Hepatocyte (in vitro differentiated cells): ENCODE data around the gene CHTOP. TPM values are rescaled to one million over a fixed set of nuclear protein-coding genes. Genes with fewer than 3 reads are reported as not detected.
A peak's percentile ranks its signal among the peaks of the same experiment; 100 is the strongest.

Experiments used
- DNase-seq: peaks from one replicate; pipeline ENCODE4 v3.0.0-alpha.2; 2016; ENCODE audit warnings: low spot score
- H2AFZ ChIP-seq: fragments of 200-600 bp; sonication (generic); 2 replicates; pipeline ENCODE4 v1.6.0; 2016; ENCODE audit warnings: antibody characterized with exemption, mild to moderate bottlenecking
- H3K27ac ChIP-seq: fragments of 200-600 bp; sonication (generic); 2 replicates; pipeline ENCODE4 v1.5.1; 2016; ENCODE audit warnings: mild to moderate bottlenecking
- H3K27me3 ChIP-seq: fragments of 200-600 bp; sonication (generic); 2 replicates; pipeline ENCODE4 v1.6.1; 2016
- H3K36me3 ChIP-seq: fragments of 200-600 bp; sonication (generic); replicated peaks from 2 replicates; pipeline ENCODE4 v1.5.1; 2016; ENCODE audit warnings: low read depth; ENCODE audit not compliant: insufficient read depth
- H3K4me1 ChIP-seq: fragments of 200-600 bp; sonication (generic); 2 replicates; pipeline ENCODE4 v1.5.1; 2016; ENCODE audit warnings: mild to moderate bottlenecking, moderate library complexity; ENCODE audit not compliant: insufficient read depth
- H3K4me2 ChIP-seq: fragments of 200-600 bp; sonication (generic); 2 replicates; pipeline ENCODE4 v1.6.0; 2016
- H3K4me3 ChIP-seq: fragments of 200-600 bp; sonication (generic); 2 replicates; pipeline ENCODE4 v1.5.1; 2016; ENCODE audit warnings: mild to moderate bottlenecking
- H3K79me2 ChIP-seq: fragments of 200-600 bp; sonication (generic); 2 replicates; pipeline ENCODE4 v1.6.0; 2017; ENCODE audit warnings: mild to moderate bottlenecking
- H3K9me2 ChIP-seq: fragments of 200-600 bp; sonication (generic); replicated peaks from 2 replicates; pipeline ENCODE4 v1.6.0; 2017; ENCODE audit warnings: mild to moderate bottlenecking; ENCODE audit not compliant: insufficient read depth
- H3K9me3 ChIP-seq: fragments of 200-600 bp; sonication (generic); 2 replicates; pipeline ENCODE4 v1.5.1; 2016; ENCODE audit warnings: low read depth, mild to moderate bottlenecking
- H4K20me1 ChIP-seq: fragments of 200-600 bp; sonication (generic); 2 replicates; pipeline ENCODE4 v1.6.0; 2016; ENCODE audit warnings: mild to moderate bottlenecking; ENCODE audit not compliant: insufficient read depth, poor library complexity, severe bottlenecking
- CTCF ChIP-seq: fragments of 200-600 bp; sonication (generic); IDR thresholded peaks from 2 replicates; pipeline ENCODE4 v1.5.1; 2016; ENCODE audit warnings: antibody characterized with exemption, mild to moderate bottlenecking; ENCODE audit not compliant: poor library complexity
- EZH2 ChIP-seq: fragments of 200-600 bp; sonication (generic); IDR thresholded peaks from 2 replicates; pipeline ENCODE4 v1.6.1; 2016; ENCODE audit warnings: antibody characterized with exemption, mild to moderate bottlenecking, borderline replicate concordance
- EZH2phosphoT487 ChIP-seq: fragments of 200-600 bp; sonication (generic); IDR thresholded peaks from one replicate; pipeline ENCODE4 v1.6.1; 2018; ENCODE audit warnings: antibody characterized with exemption, mild to moderate bottlenecking, low read depth, moderate library complexity; ENCODE audit not compliant: unreplicated experiment, severe bottlenecking
- WGBS: methylation state at CpG from one replicate; pipeline ENCODE4 v1.1.6; 2016; ENCODE audit warnings: low lambda C conversion rate; ENCODE audit errors: missing lambda C conversion rate; 5-methylcytosine and 5-hydroxymethylcytosine counted together
- polyA plus RNA-seq: library from polyadenylated mRNA; unstranded; fragments of >200 nt; fragmentation: Nextera tagmentation; extraction: Ambion mirVana; gene quantifications from 2 replicates; pipeline ENCODE4 v1.2.1, GENCODE V29; 2016
- total RNA-seq: library from RNA; depleted of rRNA; stranded (reverse); fragments of >200 nt; gene quantifications from 2 replicates; pipeline ENCODE4 v1.2.3, GENCODE V29; 2014

The CHTOP gene
- total and polyA plus RNA-seq, 2 experiments from 2014 or later = 50.7 to 65.5 TPM

- H2AFZ ChIP-seq = no peak overlapping the region
- no peaks in the 10 kb centered on the region for H3K9me3 ChIP-seq
- H3K9me2 ChIP-seq = no peaks in the 10 kb centered on the region
- peaks cover 11% of the 10 kb centered on the region for H3K4me1 ChIP-seq
- 83% methylated on average over 6 of the region's 6 CpGs for WGBS
- DNase-seq = no peak
- no peak overlapping the region for H3K4me2 ChIP-seq
- no peak overlapping the region for H3K4me3 ChIP-seq
- H3K36me3 ChIP-seq = peaks cover 19% of the 10 kb centered on the region
- H3K79me2 ChIP-seq = peaks cover 74% of the 10 kb centered on the region
- H3K27me3 ChIP-seq = no peaks in the 10 kb centered on the region
- H3K27ac ChIP-seq = no peak overlapping the region
- H4K20me1 ChIP-seq = peaks cover 35% of the 10 kb centered on the region
- TF ChIP-seq CTCF (no peak), EZH2 (no peak), EZH2phosphoT487 (no peak)
These were observed 7.0 kb downstream of the CHTOP start for GRCh38 chr1:153640861-153641260.

- H4K20me1 ChIP-seq = peaks cover 25% of the 10 kb centered on the region
- H3K4me1 ChIP-seq = peaks cover 11% of the 10 kb centered on the region
- TF ChIP-seq CTCF (no peak), EZH2phosphoT487 (no peak), EZH2 (no peak)
These were observed 8.3 kb downstream of the CHTOP start for GRCh38 chr1:153642161-153642560.

GRCh38 chr1:153643100-153643499 lies 9.2 kb downstream of the CHTOP start:
- DNase-seq = no peak
- H3K4me1 ChIP-seq = peaks cover 11% of the 10 kb centered on the region
- H3K27me3 ChIP-seq = no peaks in the 10 kb centered on the region
- TF ChIP-seq EZH2 = no peak
- TF ChIP-seq EZH2phosphoT487 = no peak
- TF ChIP-seq CTCF = no peak
- H4K20me1 ChIP-seq = peaks cover 19% of the 10 kb centered on the region
- no peak overlapping the region for H2AFZ ChIP-seq
- WGBS = 89% methylated on average over 11 of the region's 11 CpGs
- H3K4me3 ChIP-seq = no peak overlapping the region
- no peaks in the 10 kb centered on the region for H3K9me3 ChIP-seq
- H3K36me3 ChIP-seq = peaks cover 19% of the 10 kb centered on the region
- H3K4me2 ChIP-seq = no peak overlapping the region
- H3K79me2 ChIP-seq = peaks cover 52% of the 10 kb centered on the region
- H3K9me2 ChIP-seq = no peaks in the 10 kb centered on the region
- H3K27ac ChIP-seq = no peak overlapping the region

More at GRCh38 chr1:153642161-153642560, 8.3 kb downstream of the CHTOP start:
- no peaks in the 10 kb centered on the region for H3K9me2 ChIP-seq
- DNase-seq = no peak
- H3K4me3 ChIP-seq = no peak overlapping the region
- H3K79me2 ChIP-seq = peaks cover 61% of the 10 kb centered on the region
- peaks cover 19% of the 10 kb centered on the region for H3K36me3 ChIP-seq
- H3K9me3 ChIP-seq = no peaks in the 10 kb centered on the region
- H2AFZ ChIP-seq = no peak overlapping the region
- no peaks in the 10 kb centered on the region for H3K27me3 ChIP-seq
- H3K4me2 ChIP-seq = no peak overlapping the region
- 92% methylated on average over 11 of the region's 11 CpGs for WGBS
- H3K27ac ChIP-seq = no peak overlapping the region

GRCh38 chr1:153643816-153644215 lies 9.9 kb downstream of the CHTOP start:
- Histone ChIP-seq H3K27ac (peak overlapping the region; percentile 39), H3K4me2 (no peak overlapping the region), H3K9me2 (no peaks in the 10 kb centered on the region), H4K20me1 (peaks cover 14% of the 10 kb centered on the region), H3K27me3 (no peaks in the 10 kb centered on the region), H2AFZ (no peak overlapping the region), H3K4me3 (no peak overlapping the region), H3K36me3 (peaks cover 19% of the 10 kb centered on the region), H3K79me2 (peaks cover 44% of the 10 kb centered on the region), H3K4me1 (peaks cover 11% of the 10 kb centered on the region), H3K9me3 (no peaks in the 10 kb centered on the region)
- no peak for DNase-seq
- TF ChIP-seq EZH2 = no peak
- TF ChIP-seq CTCF = no peak
- TF ChIP-seq EZH2phosphoT487 = no peak
